Measurements from ENCODE around the gene AIRE. TPM values are rescaled to one million over a fixed set of nuclear protein-coding genes. Genes with fewer than 3 reads are reported as not detected.

AIRE gene
- total RNA-seq, 2 experiments from 2014 or later, result 0.11 to 0.16 TPM

DNA sequence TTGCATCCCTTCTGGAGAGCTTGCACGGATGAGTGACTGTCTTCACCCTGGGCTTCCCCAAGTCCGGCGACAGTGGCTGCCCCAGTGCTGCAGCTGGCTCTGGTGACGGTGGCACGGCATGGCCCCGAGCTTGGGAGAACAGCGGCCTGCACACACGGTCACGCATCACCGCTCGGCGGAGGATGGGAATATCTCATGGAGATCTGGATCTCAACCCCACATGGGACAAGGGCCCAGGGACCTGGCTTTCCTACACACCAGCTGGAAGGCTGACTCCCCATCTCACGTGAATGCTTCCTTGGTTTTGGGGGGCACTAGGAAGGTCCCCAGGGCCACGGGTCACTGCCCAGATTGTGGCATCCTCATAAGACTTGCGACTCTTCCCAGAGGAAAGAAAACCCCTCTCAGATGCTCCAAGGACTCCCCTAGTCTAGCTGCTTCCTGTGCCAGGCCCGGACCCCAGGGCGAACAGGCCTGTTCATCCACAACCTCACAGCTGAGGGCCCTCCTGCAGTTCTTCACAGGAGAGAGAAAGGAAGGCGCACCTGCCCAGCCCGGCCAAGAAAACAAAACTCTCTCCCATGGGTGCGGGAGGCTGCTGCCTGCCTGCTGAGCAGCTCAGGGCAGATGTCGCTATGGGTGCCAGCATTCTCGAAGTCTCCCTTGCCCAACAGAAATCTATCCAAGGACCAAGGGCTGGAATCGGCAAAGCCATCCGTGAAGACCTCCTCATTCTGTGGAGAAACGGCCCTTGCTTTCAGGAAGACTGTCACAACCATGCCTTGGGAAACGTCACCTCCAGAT lies 43.6 kb downstream of the AIRE start:
- no peaks in the 10 kb centered on the region for H3K9me3 ChIP-seq (ENCODE audit: control insufficient read depth in 1 of 2, insufficient read depth in 1 of 2, low read length in 2 of 2)
- ATAC-seq (ENCODE audit: poor library complexity) (no peak), DNase-seq (no peak)
- H3K4me3 ChIP-seq (ENCODE audit: low read length), result no peak overlapping the region
- no peaks in the 10 kb centered on the region for H3K27me3 Mint-ChIP-seq
- intact Hi-C loops (cut with DNase I, micrococcal nuclease), result no loop called here
- no peaks in the 10 kb centered on the region for H3K9me3 Mint-ChIP-seq
- H3K36me3 ChIP-seq (ENCODE audit: insufficient read depth, low read length), result peaks cover 31% of the 10 kb centered on the region
- no peak overlapping the region for H3K4me3 Mint-ChIP-seq
- CTCF ChIA-PET, result no interaction called here
- no peaks in the 10 kb centered on the region for H3K4me1 ChIP-seq (ENCODE audit: insufficient read depth, low read length)
- H3K36me3 Mint-ChIP-seq (ENCODE audit: low read depth), result peaks cover 8% of the 10 kb centered on the region
- H3K27ac Mint-ChIP-seq, result no peak overlapping the region
- no peaks in the 10 kb centered on the region for H3K27me3 ChIP-seq (ENCODE audit: control insufficient read depth in 1 of 2, insufficient read depth in 2 of 2, low read length in 2 of 2)
- POLR2A ChIA-PET, result interaction anchor here (1.6 kb wide), 1 partner anchor 9 kb away, joined by 5 read pairs; the partner anchor contains the start of gene CFAP410
- no peaks in the 10 kb centered on the region for H3K4me1 Mint-ChIP-seq (ENCODE audit: low read depth)
- H3K27ac ChIP-seq (ENCODE audit: low read depth in 1 of 2, low read length in 2 of 2), result no peak overlapping the region
- TF ChIP-seq, protein P1, sequence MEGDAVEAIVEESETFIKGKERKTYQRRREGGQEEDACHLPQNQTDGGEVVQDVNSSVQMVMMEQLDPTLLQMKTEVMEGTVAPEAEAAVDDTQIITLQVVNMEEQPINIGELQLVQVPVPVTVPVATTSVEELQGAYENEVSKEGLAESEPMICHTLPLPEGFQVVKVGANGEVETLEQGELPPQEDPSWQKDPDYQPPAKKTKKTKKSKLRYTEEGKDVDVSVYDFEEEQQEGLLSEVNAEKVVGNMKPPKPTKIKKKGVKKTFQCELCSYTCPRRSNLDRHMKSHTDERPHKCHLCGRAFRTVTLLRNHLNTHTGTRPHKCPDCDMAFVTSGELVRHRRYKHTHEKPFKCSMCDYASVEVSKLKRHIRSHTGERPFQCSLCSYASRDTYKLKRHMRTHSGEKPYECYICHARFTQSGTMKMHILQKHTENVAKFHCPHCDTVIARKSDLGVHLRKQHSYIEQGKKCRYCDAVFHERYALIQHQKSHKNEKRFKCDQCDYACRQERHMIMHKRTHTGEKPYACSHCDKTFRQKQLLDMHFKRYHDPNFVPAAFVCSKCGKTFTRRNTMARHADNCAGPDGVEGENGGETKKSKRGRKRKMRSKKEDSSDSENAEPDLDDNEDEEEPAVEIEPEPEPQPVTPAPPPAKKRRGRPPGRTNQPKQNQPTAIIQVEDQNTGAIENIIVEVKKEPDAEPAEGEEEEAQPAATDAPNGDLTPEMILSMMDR (IDR thresholded peaks at IDR 0.05), result no peak

DNA sequence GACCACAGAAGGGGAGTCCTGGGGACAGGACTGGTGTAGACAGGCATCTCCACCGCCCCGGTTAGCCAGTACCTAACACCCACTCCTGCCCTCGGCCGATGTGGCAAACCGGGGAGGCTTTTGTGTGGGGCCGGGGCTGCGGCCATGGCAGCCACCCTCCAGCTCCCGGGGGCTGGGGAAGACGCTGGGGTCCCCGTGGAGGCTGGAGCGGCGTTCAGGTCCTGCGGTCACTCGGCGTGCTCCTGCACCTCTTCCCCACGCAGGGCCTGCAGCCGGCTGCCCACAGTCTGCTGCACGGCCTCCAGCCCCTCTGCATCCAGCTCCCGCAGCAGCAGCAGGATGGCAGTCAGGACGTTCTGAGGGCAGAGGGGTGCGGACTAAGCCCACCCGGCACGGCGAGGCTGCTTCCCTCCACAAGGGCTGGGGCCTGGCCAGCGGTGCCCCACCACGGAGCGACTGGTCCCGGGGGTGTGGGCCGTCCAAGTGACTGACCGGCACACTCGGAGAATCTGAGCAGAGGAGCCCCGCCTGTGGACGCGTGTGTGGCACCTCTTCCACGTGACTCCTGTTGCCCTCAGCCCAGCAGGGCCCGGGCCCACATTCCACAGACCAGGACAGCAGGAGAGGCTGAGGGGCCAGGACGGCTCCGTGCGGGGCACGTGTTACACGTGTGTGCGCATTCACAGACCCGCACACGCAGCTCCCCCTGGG lies 44.5 kb downstream of the AIRE start:
- Histone ChIP-seq H3K4me3 (ENCODE audit: low read length) (no peak overlapping the region), H3K4me1 (ENCODE audit: insufficient read depth, low read length) (peaks cover 2% of the 10 kb centered on the region), H3K9me3 (ENCODE audit: control insufficient read depth in 1 of 2, insufficient read depth in 1 of 2, low read length in 2 of 2) (no peaks in the 10 kb centered on the region), H3K36me3 (ENCODE audit: insufficient read depth, low read length) (peaks cover 23% of the 10 kb centered on the region), H3K27ac (ENCODE audit: low read depth in 1 of 2, low read length in 2 of 2) (no peak overlapping the region), H3K27me3 (ENCODE audit: control insufficient read depth in 1 of 2, insufficient read depth in 2 of 2, low read length in 2 of 2) (no peaks in the 10 kb centered on the region)
- TF ChIP-seq, protein P1 (IDR thresholded peaks at IDR 0.05), result no peak
- Mint-ChIP-seq H3K36me3 (ENCODE audit: low read depth) (peaks cover 8% of the 10 kb centered on the region), H3K4me3 (no peak overlapping the region), H3K27ac (no peak overlapping the region), H3K4me1 (ENCODE audit: low read depth) (no peaks in the 10 kb centered on the region), H3K27me3 (no peaks in the 10 kb centered on the region), H3K9me3 (no peaks in the 10 kb centered on the region)
- intact Hi-C loops (cut with DNase I, micrococcal nuclease), result loop anchor here in 1 of 2 experiments (10.0 kb wide), 4 partner anchors 245 to 1455 kb away; partner anchors contain the start of genes PTTG1IP and WDR4
- ChIA-PET POLR2A (interaction anchor here (0.7 to 1.6 kb wide), 2 partner anchors 9 to 29 kb away, joined by 3 to 5 read pairs; partner anchors contain the start of gene CFAP410), CTCF (no interaction called here)
- DNase-seq (no peak), ATAC-seq (ENCODE audit: poor library complexity) (no peak)

DNA sequence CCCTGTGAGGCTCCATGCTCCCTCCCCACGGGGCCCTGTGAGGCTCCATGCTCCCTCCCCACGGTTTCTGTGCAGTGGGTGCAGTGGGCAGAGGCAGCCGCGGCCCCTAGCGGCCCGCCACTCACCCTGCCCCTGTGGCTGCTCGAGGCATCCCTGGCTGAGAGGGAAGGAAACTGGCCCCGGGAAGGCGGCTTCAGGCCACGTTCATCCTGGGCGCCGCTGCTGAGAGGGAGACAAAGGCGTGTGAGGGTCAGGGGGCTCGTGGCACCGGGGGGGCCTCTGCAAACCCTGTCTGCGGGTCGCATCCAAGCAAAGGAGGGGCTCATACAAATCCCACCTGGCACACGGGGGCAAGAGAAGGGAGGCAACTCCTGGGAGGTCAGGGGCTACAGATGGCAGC lies 45.0 kb downstream of the AIRE start:
- no peaks in the 10 kb centered on the region for H3K27me3 ChIP-seq (ENCODE audit: control insufficient read depth in 1 of 2, insufficient read depth in 2 of 2, low read length in 2 of 2)
- H3K27ac ChIP-seq (ENCODE audit: low read depth in 1 of 2, low read length in 2 of 2), result no peak overlapping the region
- DNase-seq, result no peak
- POLR2A ChIA-PET, result interaction anchor here (0.7 kb wide), 1 partner anchor 30 kb away, joined by 3 read pairs; no protein-coding TSS in a partner anchor
- H3K4me3 ChIP-seq (ENCODE audit: low read length), result no peak overlapping the region
- no peaks in the 10 kb centered on the region for H3K9me3 ChIP-seq (ENCODE audit: control insufficient read depth in 1 of 2, insufficient read depth in 1 of 2, low read length in 2 of 2)
- peaks cover 22% of the 10 kb centered on the region for H3K36me3 ChIP-seq (ENCODE audit: insufficient read depth, low read length)
- no peaks in the 10 kb centered on the region for H3K4me1 Mint-ChIP-seq (ENCODE audit: low read depth)
- TF ChIP-seq, protein P1 (IDR thresholded peaks at IDR 0.05), result no peak
- H3K27ac Mint-ChIP-seq, result no peak overlapping the region
- H3K27me3 Mint-ChIP-seq, result no peaks in the 10 kb centered on the region
- no peak overlapping the region for H3K4me3 Mint-ChIP-seq
- no peak for ATAC-seq (ENCODE audit: poor library complexity)
- intact Hi-C loops (cut with DNase I, micrococcal nuclease), result loop anchor here in 1 of 2 experiments (10.0 kb wide), 4 partner anchors 246 to 1456 kb away; partner anchors contain the start of genes PTTG1IP and WDR4
- H3K9me3 Mint-ChIP-seq, result no peaks in the 10 kb centered on the region
- CTCF ChIA-PET, result no interaction called here
- H3K36me3 Mint-ChIP-seq (ENCODE audit: low read depth), result peaks cover 8% of the 10 kb centered on the region
- H3K4me1 ChIP-seq (ENCODE audit: insufficient read depth, low read length), result peaks cover 2% of the 10 kb centered on the region

All from CD4-positive, alpha-beta T cell (primary cell).